SHP77 treated with DMSO at 0.1 percent for 48 hours (cell line): ENCODE data around the gene RFT1.
A peak's percentile ranks its signal among the peaks of the same experiment; 100 is the strongest.

ENCODE experiments used
- DNase-seq: peaks from one replicate; lab custom pipeline; 2025; lab: John Stamatoyannopoulos, UW

Gene RFT1

GRCh38 chr3:53084310-53085001, 45.8 kb downstream of the RFT1 start:
- no peak for DNase-seq

GRCh38 chr3:53083949-53084309, 46.3 kb downstream of the RFT1 start:
- DNase-seq = no peak

GRCh38 chr3:53083521-53083920, 46.7 kb downstream of the RFT1 start:
- no peak for DNase-seq

GRCh38 chr3:53082736-53083135, 47.5 kb downstream of the RFT1 start:
- DNase-seq = no peak

GRCh38 chr3:53081318-53081717, 48.9 kb downstream of the RFT1 start:
- no peak for DNase-seq

GRCh38 chr3:53080612-53081205, 49.5 kb downstream of the RFT1 start:
- no peak for DNase-seq

GRCh38 chr3:53079791-53080555, 50.3 kb downstream of the RFT1 start:
- no peak for DNase-seq

- no peak for DNase-seq
Measured at GRCh38 chr3:53079147-53079546, 51.1 kb downstream of the RFT1 start.

- no peak for DNase-seq
Measured at GRCh38 chr3:53078656-53079055, 51.6 kb downstream of the RFT1 start.

GRCh38 chr3:53077476-53078220, 52.6 kb downstream of the RFT1 start:
- no peak for DNase-seq

- no peak for DNase-seq
Measured at GRCh38 chr3:53075743-53076140, 54.5 kb downstream of the RFT1 start.

- DNase-seq = no peak
Measured at GRCh38 chr3:53074761-53075742, 55.2 kb downstream of the RFT1 start.

GRCh38 chr3:53074366-53074696, 55.9 kb downstream of the RFT1 start:
- DNase-seq = no peak

GRCh38 chr3:53073553-53074365, 56.5 kb downstream of the RFT1 start:
- DNase-seq = no peak

- DNase-seq = peak; percentile 58
Measured at GRCh38 chr3:53072653-53073552, 57.3 kb downstream of the RFT1 start.

- no peak for DNase-seq
Measured at GRCh38 chr3:53071882-53072431, 58.3 kb downstream of the RFT1 start.

GRCh38 chr3:53069422-53070068, 60.7 kb downstream of the RFT1 start:
- DNase-seq = no peak

GRCh38 chr3:53068176-53068575, 62.1 kb downstream of the RFT1 start:
- DNase-seq = no peak

GRCh38 chr3:53067567-53067966, 62.7 kb downstream of the RFT1 start:
- DNase-seq = no peak
